ENCODE results near the gene C11orf24. TPM values are rescaled to one million over a fixed set of nuclear protein-coding genes. Genes with fewer than 3 reads are reported as not detected.

The C11orf24 gene
- total and polyA plus RNA-seq, 2 of the 8 experiments (the other 6 are each of a cell fraction or from before 2014, with no cell fraction given), result 45.4 to 51.7 TPM

GRCh38 chr11:68213135-68213515, 58.6 kb downstream of the C11orf24 start, which contains the start of gene KMT5B:
KMT5B (minus strand) TSS chr11:68213296; CDS start chr11:68190076, 23,220 bp downstream.
- H2AFZ ChIP-seq (ENCODE audit: low read length), result no peak within 1 kb of the TSS; the same call in 1 of the 2 replicates

More at GRCh38 chr11:68213135-68213515, 58.6 kb downstream of the C11orf24 start, which contains the start of gene KMT5B:
- Histone ChIP-seq H3K9ac (replicated peaks in 1 of 4; ENCODE audit: extremely low read depth in 1 of 4, low read depth in 3 of 4, low read length in 3 of 4) (peak within 1 kb of the TSS; percentile 97 to 99 (median 98)), H2BK20ac (ENCODE audit: low read length) (no peak within 1 kb of the TSS), H3K27me3 (replicated peaks in 1 of 4; ENCODE audit: control insufficient read depth in 3 of 4, extremely low read depth in 1 of 4, insufficient read depth in 3 of 4, low read length in 3 of 4) (peaks cover 0 to 2% (median 0%) of the 10 kb centered on the region in 4 experiments; a peak in 2 of 7 replicates), H2BK120ac (replicated peaks; ENCODE audit: low read depth, low read length) (no peak within 1 kb of the TSS), H2BK12ac (ENCODE audit: low read depth, low read length) (0 out of 2 replicates have a peak within 1 kb of the TSS, but pooled peaks have one; percentile 9), H4K8ac (ENCODE audit: extremely low read depth, insufficient read depth, low read length) (peak within 1 kb of the TSS; percentile 99), H2AK5ac (ENCODE audit: low read depth, low read length) (peak within 1 kb of the TSS; percentile 32; the same call in 1 of the 2 replicates), H3K9me3 (ENCODE audit: insufficient read depth in 2 of 2, low read depth in 1 of 2, low read length in 1 of 2) (no peaks in the 10 kb centered on the region), H3K56ac (replicated peaks; ENCODE audit: insufficient read length, low read depth, low read length) (peak within 1 kb of the TSS; percentile 92), H3K18ac (ENCODE audit: extremely low read depth, low read length) (peak within 1 kb of the TSS; percentile 93), H3K27ac (ENCODE audit: low read depth, low read length) (peak within 1 kb of the TSS; percentile 100), H3K4ac (replicated peaks; ENCODE audit: insufficient read length, low read depth, low read length) (peak within 1 kb of the TSS; percentile 98), H3K4me1 (replicated peaks in 1 of 4; ENCODE audit: control insufficient read depth in 3 of 4, insufficient read depth in 4 of 4, low read length in 3 of 4) (peaks cover 4 to 20% (median 10%) of the 10 kb centered on the region in 4 experiments), H3K36me3 (ENCODE audit: control insufficient read depth in 2 of 4, insufficient read depth in 4 of 4, low read length in 3 of 4) (no peaks in the 10 kb centered on the region), H4K5ac (ENCODE audit: insufficient read length, low read depth, low read length) (peak within 1 kb of the TSS; percentile 96), H3K4me3 (ENCODE audit: extremely low read depth in 1 of 4, insufficient read depth in 2 of 4, low read depth in 3 of 4, low read length in 4 of 4) (peak within 1 kb of the TSS; percentile 73 to 99 (median 90)), H3K79me2 (ENCODE audit: control insufficient read depth in 1 of 2, insufficient read depth in 2 of 2, low read length in 2 of 2) (peaks cover 26 to 43% of the 10 kb centered on the region in 2 experiments), H3K79me1 (ENCODE audit: low read depth, low read length) (peaks cover 3% of the 10 kb centered on the region; the same call in 1 of the 2 replicates), H2BK15ac (ENCODE audit: low read length) (no peak within 1 kb of the TSS), H4K20me1 (replicated peaks in 1 of 2; ENCODE audit: control insufficient read depth in 1 of 2, insufficient read depth in 2 of 2, low read length in 2 of 2) (peaks cover 8 to 10% of the 10 kb centered on the region in 2 experiments), H3K23ac (ENCODE audit: insufficient read length) (no peak within 1 kb of the TSS), H2BK5ac (ENCODE audit: low read depth, low read length) (peak within 1 kb of the TSS; percentile 86), H3K4me2 (ENCODE audit: insufficient read depth in 1 of 2, low read depth in 2 of 2, low read length in 2 of 2) (peak within 1 kb of the TSS; percentile 87 to 93), H4K91ac (replicated peaks; ENCODE audit: insufficient read length, low read length) (peak within 1 kb of the TSS; percentile 98), H3K23me2 (ENCODE audit: low read depth, low read length) (peaks cover 10% of the 10 kb centered on the region; the same call in 1 of the 2 replicates), H3K14ac (ENCODE audit: insufficient read length) (peak within 1 kb of the TSS; percentile 19)
- FAIRE-seq (no peak), DNase-seq (ENCODE audit: low read depth in 1 of 2, low spot score in 2 of 2) (peak in 1 of 2 experiments; percentile 83)
- ChIA-PET CTCF (ENCODE audit: partially characterized antibody) (no interaction called here), POLR2A (ENCODE audit: partially characterized antibody) (interaction anchor here (0.6 to 5.5 kb wide), 5 partner anchors 7 to 184 kb away, joined by 3 to 39 read pairs (median 3); no protein-coding TSS in a partner anchor)
- WGBS, 2 experiments (ENCODE audit: extremely low coverage in 1 of 2, insufficient coverage in 1 of 2, insufficient read length in 1 of 2, insufficient replicate concordance in 2 of 2, low coverage in 1 of 2, low lambda C conversion rate in 2 of 2, missing lambda C conversion rate in 1 of 2), result 0% methylated on average over 8 of the region's 60 CpGs; no CpG with 5 or more reads in 1 of the 2 experiments
- TF ChIP-seq FOSL1 (IDR thresholded peaks at IDR 0.05; ENCODE audit: insufficient read depth, low read depth, low read length) (0 out of 2 replicates have a peak, but pooled peaks have one; percentile 12), MAX (IDR thresholded peaks at IDR 0.05) (peak; percentile 34), NRF1 (IDR thresholded peaks at IDR 0.05; ENCODE audit: low read depth, low read length) (no peak), EP300 (IDR thresholded peaks at IDR 0.05; ENCODE audit: borderline replicate concordance in 1 of 2, low read depth in 2 of 2, low read length in 2 of 2) (0 out of 3 replicates have a peak, but pooled peaks of 1 of the 2 experiments have one; percentile 18), TAF1 (IDR thresholded peaks at IDR 0.05; ENCODE audit: low read depth, low read length) (peak; percentile 73; the same call in 1 of the 2 replicates), KDM4A (IDR thresholded peaks at IDR 0.05; ENCODE audit: low read depth, low read length, severe bottlenecking) (no peak), TBP (IDR thresholded peaks at IDR 0.05; ENCODE audit: low read depth, low read length) (0 out of 2 replicates have a peak, but pooled peaks have one; percentile 41), YY1 (IDR thresholded peaks at IDR 0.05; ENCODE audit: low read depth, low read length) (peak; percentile 97), TAF7 (optimal IDR thresholded peaks at IDR 0.05; ENCODE audit: borderline replicate concordance, low read depth, low read length) (peak; percentile 49), CREB1 (IDR thresholded peaks at IDR 0.05) (no peak; the same call in 1 of the 2 replicates), CHD2 (IDR thresholded peaks at IDR 0.05; ENCODE audit: low read length) (peak; percentile 86)
